BLaER1 treated with 17β-estradiol and CSF1 and Interleukin-3, amounts not matched to agents 10 nM and 100 nM (cell line): ENCODE data around the gene DNAJC17.

ENCODE experiments used
- H3K27ac ChIP-seq, 11 experiments: shearing (Covaris generic); formaldehyde crosslinking; 2 replicates each; pipeline ENCODE4 v1.8.1; 2022
- H3K27me3 ChIP-seq, 11 experiments: shearing (Covaris generic); formaldehyde crosslinking; 2 replicates each; pipeline ENCODE4 v1.8.1; 2022
- H3K36me3 ChIP-seq, 11 experiments: shearing (Covaris generic); formaldehyde crosslinking; 2 replicates each; pipeline ENCODE4 v1.8.1; 2022
- H3K4me1 ChIP-seq, 10 experiments: shearing (Covaris generic); formaldehyde crosslinking; 2 replicates each; pipeline ENCODE4 v1.8.1; 2022
- H3K4me2 ChIP-seq, 11 experiments: shearing (Covaris generic); formaldehyde crosslinking; 2 replicates each; pipeline ENCODE4 v1.8.1; 2022
- H3K4me3 ChIP-seq, 10 experiments: shearing (Covaris generic); formaldehyde crosslinking; 2 replicates each; pipeline ENCODE4 v1.8.1; 2022
- H3K9ac ChIP-seq, 11 experiments: shearing (Covaris generic); formaldehyde crosslinking; 2 replicates each; pipeline ENCODE4 v1.8.1; 2022
- H3K9me3 ChIP-seq, 11 experiments: shearing (Covaris generic); formaldehyde crosslinking; replicated peaks in 1 of 11; 2 replicates each; pipeline ENCODE4 v1.8.1; 2022
- H4K20me1 ChIP-seq, 11 experiments: shearing (Covaris generic); formaldehyde crosslinking; 2 replicates each; pipeline ENCODE4 v1.8.1; 2022
- Cebpa-rat ChIP-seq, 11 experiments: shearing (Covaris generic); IDR thresholded peaks; 2 replicates each; pipeline ENCODE4 v1.8.1; 2022

Gene DNAJC17

GRCh38 chr15:40789999-40790398 lies 17.3 kb downstream of the DNAJC17 start:
- Histone ChIP-seq H4K20me1 (peaks cover 14 to 88% (median 49%) of the 10 kb centered on the region in 11 experiments; a peak in 19 of 22 replicates), H3K4me2 (peak overlapping the region in 10 of 11 experiments; percentile 46 to 92 (median 72); a peak in 16 of 22 replicates), H3K27me3 (no peaks in the 10 kb centered on the region), H3K4me1 (peaks cover 39 to 79% (median 57%) of the 10 kb centered on the region in 10 experiments), H3K9me3 (no peaks in the 10 kb centered on the region), H3K9ac (peak overlapping the region in 2 of 11 experiments; percentile 11 to 44; a peak in 2 of 22 replicates), H3K36me3 (peaks cover 4 to 37% (median 12%) of the 10 kb centered on the region in 11 experiments; a peak in 13 of 22 replicates), H3K4me3 (no peak overlapping the region), H3K27ac (peak overlapping the region in 2 of 11 experiments; percentile 56 to 57; a peak in 3 of 22 replicates)
- no peak for TF ChIP-seq Cebpa-rat (IDR thresholded peaks at IDR 0.05)

GRCh38 chr15:40789119-40789518 lies 18.2 kb downstream of the DNAJC17 start:
- peaks cover 38 to 70% (median 52%) of the 10 kb centered on the region in 10 experiments for H3K4me1 ChIP-seq

GRCh38 chr15:40787991-40788390 lies 19.3 kb downstream of the DNAJC17 start:
- Histone ChIP-seq H3K4me2 (peak overlapping the region; percentile 58 to 92 (median 79)), H3K4me3 (no peak overlapping the region), H3K27me3 (no peaks in the 10 kb centered on the region), H3K27ac (peak overlapping the region in 8 of 11 experiments; percentile 32 to 74 (median 52); a peak in 15 of 22 replicates), H3K4me1 (peaks cover 38 to 60% (median 50%) of the 10 kb centered on the region in 10 experiments), H3K9ac (peak overlapping the region in 10 of 11 experiments; percentile 12 to 60 (median 44); a peak in 14 of 22 replicates), H4K20me1 (peaks cover 18 to 94% (median 54%) of the 10 kb centered on the region in 11 experiments; a peak in 19 of 22 replicates), H3K36me3 (peaks cover 4 to 43% (median 16%) of the 10 kb centered on the region in 11 experiments; a peak in 13 of 22 replicates), H3K9me3 (no peaks in the 10 kb centered on the region)
- TF ChIP-seq Cebpa-rat (IDR thresholded peaks at IDR 0.05): no peak

More at GRCh38 chr15:40789119-40789518, 18.2 kb downstream of the DNAJC17 start:
- Histone ChIP-seq H3K9ac (peak overlapping the region in 5 of 11 experiments; percentile 11 to 47 (median 35); a peak in 10 of 22 replicates), H3K27ac (peak overlapping the region in 8 of 11 experiments; percentile 2 to 57 (median 39); a peak in 13 of 22 replicates), H3K36me3 (peaks cover 4 to 44% (median 16%) of the 10 kb centered on the region in 11 experiments; a peak in 13 of 22 replicates), H3K9me3 (no peaks in the 10 kb centered on the region), H3K4me3 (no peak overlapping the region), H3K4me2 (peak overlapping the region; percentile 46 to 92 (median 72)), H3K27me3 (no peaks in the 10 kb centered on the region), H4K20me1 (peaks cover 14 to 94% (median 56%) of the 10 kb centered on the region in 11 experiments; a peak in 19 of 22 replicates)
- no peak for TF ChIP-seq Cebpa-rat (IDR thresholded peaks at IDR 0.05)

GRCh38 chr15:40787344-40787841 lies 19.9 kb downstream of the DNAJC17 start:
- H3K4me3 ChIP-seq: no peak overlapping the region; a peak in 1 of 20 replicates
- peaks cover 23 to 97% (median 56%) of the 10 kb centered on the region in 11 experiments; a peak in 20 of 22 replicates for H4K20me1 ChIP-seq
- peaks cover 38 to 60% (median 50%) of the 10 kb centered on the region in 10 experiments for H3K4me1 ChIP-seq
- TF ChIP-seq Cebpa-rat (IDR thresholded peaks at IDR 0.05): peak in 8 of 11 experiments; percentile 34 to 84 (median 72); a peak in 13 of 22 replicates
- H3K9me3 ChIP-seq: no peaks in the 10 kb centered on the region
- H3K36me3 ChIP-seq: peaks cover 4 to 37% (median 16%) of the 10 kb centered on the region in 11 experiments; a peak in 13 of 22 replicates
- H3K27me3 ChIP-seq: no peaks in the 10 kb centered on the region
- peak overlapping the region; percentile 58 to 92 (median 79) for H3K4me2 ChIP-seq
- H3K27ac ChIP-seq: peak overlapping the region in 8 of 11 experiments; percentile 32 to 74 (median 54); a peak in 15 of 22 replicates
- H3K9ac ChIP-seq: peak overlapping the region in 10 of 11 experiments; percentile 12 to 60 (median 44); a peak in 16 of 22 replicates

- peaks cover 26 to 97% (median 65%) of the 10 kb centered on the region in 11 experiments; a peak in 20 of 22 replicates for H4K20me1 ChIP-seq
- peaks cover 38 to 57% (median 49%) of the 10 kb centered on the region in 10 experiments for H3K4me1 ChIP-seq
- peaks cover 0 to 21% (median 2%) of the 10 kb centered on the region in 11 experiments; a peak in 7 of 22 replicates for H3K36me3 ChIP-seq
- no peaks in the 10 kb centered on the region for H3K9me3 ChIP-seq
- no peaks in the 10 kb centered on the region for H3K27me3 ChIP-seq
- peak overlapping the region in 6 of 11 experiments; percentile 58 to 92 (median 82); a peak in 10 of 22 replicates for H3K4me2 ChIP-seq
- H3K4me3 ChIP-seq: no peak overlapping the region
- no peak for TF ChIP-seq Cebpa-rat (IDR thresholded peaks at IDR 0.05)
- H3K27ac ChIP-seq: peak overlapping the region in 3 of 11 experiments; percentile 50 to 74 (median 57); a peak in 2 of 22 replicates
- peak overlapping the region in 3 of 11 experiments; percentile 9 to 28 (median 16); a peak in 3 of 22 replicates for H3K9ac ChIP-seq
These were observed 21.5 kb downstream of the DNAJC17 start for GRCh38 chr15:40785814-40786213.

GRCh38 chr15:40785164-40785563 lies 22.1 kb downstream of the DNAJC17 start:
- peaks cover 38 to 50% (median 45%) of the 10 kb centered on the region in 10 experiments for H3K4me1 ChIP-seq
- no peak overlapping the region for H3K4me3 ChIP-seq
- no peak overlapping the region for H3K27ac ChIP-seq
- TF ChIP-seq Cebpa-rat (IDR thresholded peaks at IDR 0.05): no peak
- no peaks in the 10 kb centered on the region for H3K27me3 ChIP-seq
- H3K9ac ChIP-seq: peak overlapping the region in 2 of 11 experiments; percentile 9 to 16; a peak in 2 of 22 replicates
- H3K4me2 ChIP-seq: peak overlapping the region in 2 of 11 experiments; percentile 88 to 92; a peak in 2 of 22 replicates
- peaks cover 26 to 96% (median 65%) of the 10 kb centered on the region in 11 experiments; a peak in 20 of 22 replicates for H4K20me1 ChIP-seq
- peaks cover 0 to 17% (median 3%) of the 10 kb centered on the region in 11 experiments; a peak in 13 of 22 replicates for H3K36me3 ChIP-seq
- no peaks in the 10 kb centered on the region for H3K9me3 ChIP-seq

GRCh38 chr15:40782609-40783227 lies 24.6 kb downstream of the DNAJC17 start:
- Histone ChIP-seq H3K27me3 (no peaks in the 10 kb centered on the region), H3K4me1 (peaks cover 16 to 26% (median 21%) of the 10 kb centered on the region in 10 experiments), H3K36me3 (peaks cover 23 to 37% (median 27%) of the 10 kb centered on the region in 11 experiments), H3K9ac (no peak overlapping the region), H3K4me3 (no peak overlapping the region), H4K20me1 (peaks cover 20 to 87% (median 53%) of the 10 kb centered on the region in 11 experiments; a peak in 20 of 22 replicates), H3K4me2 (no peak overlapping the region), H3K9me3 (no peaks in the 10 kb centered on the region), H3K27ac (no peak overlapping the region)
- no peak for TF ChIP-seq Cebpa-rat (IDR thresholded peaks at IDR 0.05)

GRCh38 chr15:40776537-40777141 lies 30.6 kb downstream of the DNAJC17 start:
- no peak overlapping the region for H3K27ac ChIP-seq
- H3K36me3 ChIP-seq: peaks cover 59 to 86% (median 72%) of the 10 kb centered on the region in 11 experiments
- no peak overlapping the region for H3K4me3 ChIP-seq
- TF ChIP-seq Cebpa-rat (IDR thresholded peaks at IDR 0.05): no peak
- peak overlapping the region in 3 of 11 experiments; percentile 3 to 13 (median 11); a peak in 2 of 22 replicates for H3K9ac ChIP-seq
- no peaks in the 10 kb centered on the region for H3K9me3 ChIP-seq
- no peaks in the 10 kb centered on the region for H3K27me3 ChIP-seq
- peaks cover 32 to 55% (median 41%) of the 10 kb centered on the region in 10 experiments for H3K4me1 ChIP-seq
- peak overlapping the region in 8 of 11 experiments; percentile 4 to 70 (median 30); a peak in 9 of 22 replicates for H3K4me2 ChIP-seq
- H4K20me1 ChIP-seq: peaks cover 0 to 69% (median 14%) of the 10 kb centered on the region in 11 experiments; a peak in 14 of 22 replicates
